Hindlimb muscle (tissue), 1 donor: ENCODE results near the gene CLEC10A. TPM values are rescaled to one million over a fixed set of nuclear protein-coding genes. Genes with fewer than 3 reads are reported as not detected.
"Not testable (repeated sequence)": the region's sequence is repeated elsewhere in the genome, so short reads cannot be mapped to it uniquely, and the experiment has no call there.

Experiments
- DNase-seq: peaks from one replicate; pipeline ENCODE4 v3.0.0-alpha.2; 2013
- polyA plus RNA-seq: library from polyadenylated mRNA; unstranded; fragments of 120-200 nt; gene quantifications from one replicate; pipeline ENCODE4 v1.2.1, GENCODE V29; 2013; ENCODE audit not compliant: insufficient read length

The CLEC10A gene
- polyA plus RNA-seq, 1 donor, result 1.7 TPM

DNA sequence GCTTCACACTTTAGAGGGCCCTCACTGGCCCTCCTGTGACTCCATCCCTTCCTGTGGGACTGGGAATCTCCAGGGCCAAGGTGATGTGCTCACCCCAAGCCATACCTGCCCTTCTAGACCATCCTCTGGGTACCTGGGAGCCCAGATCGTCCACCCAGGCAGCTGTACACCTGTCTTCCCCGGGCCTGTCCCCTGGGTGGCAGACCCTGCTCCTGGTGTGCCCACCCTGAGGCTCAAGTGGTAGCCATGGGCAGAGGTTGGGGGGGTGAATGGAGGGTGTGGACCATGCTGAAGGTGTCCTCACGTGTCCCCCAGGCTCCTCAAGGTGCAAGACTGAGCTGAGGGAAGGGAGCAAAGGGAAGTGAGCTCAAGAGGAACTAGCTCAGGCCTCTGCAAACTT lies 9.3 kb downstream of the CLEC10A start:
- DNase-seq, result no peak

GRCh38 chr17:7068268-7068667 lies 11.8 kb downstream of the CLEC10A start:
- no peak for DNase-seq

- DNase-seq, result no peak
Observed at GRCh38 chr17:7067198-7067597, 12.9 kb downstream of the CLEC10A start.

GRCh38 chr17:7064261-7064660 lies 15.8 kb downstream of the CLEC10A start:
- DNase-seq, result no peak

DNA sequence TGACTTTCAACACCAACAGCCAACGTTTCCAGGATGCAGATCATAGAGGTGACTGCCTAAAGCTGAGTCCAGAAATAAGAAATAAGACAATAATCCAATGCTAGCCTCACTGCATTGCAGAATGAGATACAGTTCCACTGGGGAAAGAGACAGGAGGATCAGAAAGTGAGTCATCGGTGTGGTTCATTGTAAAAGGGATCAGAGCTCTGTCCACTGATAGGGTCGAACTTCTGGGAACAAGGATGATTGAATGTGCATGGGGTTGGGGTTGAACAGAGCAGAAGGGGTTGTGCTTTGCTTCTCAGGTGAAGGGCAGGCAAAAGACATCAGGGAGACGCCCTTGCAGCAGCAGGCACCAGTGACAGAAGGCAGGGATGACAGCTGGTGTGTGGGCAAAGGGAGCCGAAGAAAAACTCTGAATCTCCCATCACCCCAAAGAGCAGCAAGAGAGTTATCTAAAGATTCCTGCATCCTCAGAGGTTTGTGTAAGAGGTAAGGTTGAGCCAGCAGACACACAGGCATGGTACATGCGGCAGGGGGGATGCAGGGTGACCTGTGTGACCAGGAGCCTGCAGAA lies 16.4 kb downstream of the CLEC10A start:
- DNase-seq, result no peak

GRCh38 chr17:7060165-7060891 lies 19.7 kb downstream of the CLEC10A start:
- no peak for DNase-seq

GRCh38 chr17:7058831-7059447 lies 21.1 kb downstream of the CLEC10A start:
- no peak for DNase-seq

DNA sequence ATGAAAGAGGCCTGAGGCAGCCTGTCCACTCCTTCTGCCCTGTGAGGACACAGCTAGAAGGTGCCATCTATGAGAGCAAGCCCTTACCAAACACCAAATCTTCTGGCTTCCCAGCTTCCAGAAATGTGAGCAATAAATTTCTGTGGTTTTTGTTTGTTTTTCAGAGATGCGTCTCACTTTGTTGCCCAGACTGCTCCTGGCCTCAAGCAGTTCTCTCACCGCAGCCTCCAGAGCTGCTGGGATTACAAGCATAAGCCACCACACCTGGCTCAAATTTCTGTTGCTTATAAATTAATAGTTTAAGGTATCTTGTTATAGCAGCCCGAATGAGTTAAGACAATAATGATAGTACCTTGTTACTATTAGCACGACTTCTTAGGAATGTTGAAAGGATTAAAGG lies 23.7 kb downstream of the CLEC10A start:
- no peak for DNase-seq

DNA sequence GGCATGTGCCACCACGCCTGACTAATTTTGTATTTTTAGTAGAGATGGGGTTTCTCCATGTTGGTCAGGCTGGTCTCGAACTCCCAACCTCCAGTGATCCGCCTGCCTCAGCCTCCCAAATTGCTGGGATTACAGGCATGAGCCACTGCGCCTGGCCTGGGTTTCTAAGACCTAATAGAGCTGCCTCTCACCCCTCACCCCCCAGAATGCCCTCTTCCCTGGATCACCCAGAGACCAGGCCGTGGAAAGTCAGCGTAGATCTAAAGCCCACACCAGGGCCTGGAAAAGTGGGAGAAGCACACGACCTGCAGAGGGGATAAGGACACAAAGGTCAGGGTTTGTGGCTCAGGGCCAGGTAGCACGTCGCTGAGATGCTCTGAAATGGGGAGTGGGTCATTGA lies 29.5 kb downstream of the CLEC10A start:
- not testable (repeated sequence) for DNase-seq

GRCh38 chr17:7048968-7049367 lies 31.1 kb downstream of the CLEC10A start:
- no peak for DNase-seq

GRCh38 chr17:7047566-7047965 lies 32.5 kb downstream of the CLEC10A start:
- DNase-seq, result no peak

- DNase-seq, result not testable (repeated sequence)
Observed at GRCh38 chr17:7046725-7047397, 33.2 kb downstream of the CLEC10A start.

DNA sequence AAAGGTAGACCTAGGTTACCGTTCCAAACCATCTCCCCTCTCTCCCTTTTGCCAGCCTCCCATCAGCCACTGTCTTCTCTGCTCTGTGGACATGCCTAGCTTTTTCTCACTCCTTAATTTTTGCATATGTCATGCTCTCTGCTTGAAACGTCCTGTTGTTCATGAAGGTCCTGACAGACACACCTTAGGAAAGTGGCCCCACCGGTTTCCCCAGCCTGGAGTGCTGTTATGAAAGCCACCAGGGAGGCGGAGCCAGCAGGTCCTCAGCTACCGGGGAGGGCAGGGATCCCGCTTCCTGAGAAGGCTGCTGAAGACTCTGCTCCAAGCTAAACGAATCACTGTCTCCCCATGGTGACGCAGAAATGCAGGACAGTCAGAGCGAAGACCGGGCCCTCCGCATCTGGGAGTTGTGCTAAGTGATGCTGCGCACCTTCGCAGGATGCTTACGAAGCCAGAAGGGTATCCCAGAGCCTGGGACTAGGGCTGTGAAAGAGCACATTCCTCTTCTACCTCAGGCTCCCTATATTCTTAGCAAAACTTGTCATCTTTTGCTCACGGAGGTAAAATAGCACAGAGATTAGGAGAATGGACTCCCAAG lies 33.8 kb downstream of the CLEC10A start:
- DNase-seq, result no peak

DNA sequence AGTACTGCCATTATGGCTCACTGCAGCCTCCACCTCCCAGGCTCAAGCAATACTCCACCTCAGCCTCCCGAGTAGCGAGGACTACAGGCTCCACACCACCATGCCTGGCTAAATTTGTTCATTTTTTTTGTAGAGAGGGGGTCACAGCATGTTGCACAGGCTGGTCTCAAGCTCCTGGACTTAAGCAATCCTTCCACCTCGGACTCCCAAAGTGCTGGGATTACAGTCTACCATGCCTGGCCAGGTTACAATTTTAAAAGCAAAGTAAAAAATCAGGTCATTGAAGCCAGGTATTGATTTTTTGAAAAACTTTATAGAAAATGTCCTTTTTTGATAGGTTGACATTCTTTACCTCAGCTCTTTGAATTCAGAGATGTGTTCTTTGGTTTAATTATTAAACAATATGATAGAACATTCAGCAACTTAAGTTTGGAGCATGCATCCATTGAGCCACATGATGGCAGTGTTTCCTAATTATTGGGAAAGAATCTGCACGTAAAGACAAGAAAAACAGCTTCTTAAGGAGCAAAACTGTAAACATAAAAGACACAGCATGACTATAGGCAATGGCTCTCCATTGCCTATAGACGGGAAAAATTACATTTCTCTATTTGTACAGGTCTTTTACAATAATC lies 34.4 kb downstream of the CLEC10A start:
- DNase-seq, result peak; percentile 72

- DNase-seq, result no peak
Observed at GRCh38 chr17:7043497-7044198, 36.4 kb downstream of the CLEC10A start, which contains the start of gene SLC16A11. SLC16A11 (minus strand) TSS chr17:7044092; CDS start chr17:7043513, 579 bp downstream.

DNA sequence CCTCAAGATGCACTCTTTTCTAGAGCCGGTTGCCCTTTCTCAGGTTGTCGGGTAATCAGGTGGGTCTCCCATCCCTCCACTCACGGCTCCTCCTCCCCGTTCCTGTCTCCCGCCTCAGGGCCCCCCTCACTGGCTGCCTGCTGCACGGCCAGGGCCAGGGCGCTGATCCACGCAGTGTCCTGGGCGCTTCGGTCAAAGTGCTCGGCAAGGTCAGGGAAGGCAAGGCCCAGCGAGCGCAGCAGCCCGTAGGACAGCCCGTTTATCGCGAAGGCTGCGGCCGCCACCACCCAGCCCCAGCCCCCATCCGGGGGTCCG lies 36.9 kb downstream of the CLEC10A start:
- no peak for DNase-seq

DNA sequence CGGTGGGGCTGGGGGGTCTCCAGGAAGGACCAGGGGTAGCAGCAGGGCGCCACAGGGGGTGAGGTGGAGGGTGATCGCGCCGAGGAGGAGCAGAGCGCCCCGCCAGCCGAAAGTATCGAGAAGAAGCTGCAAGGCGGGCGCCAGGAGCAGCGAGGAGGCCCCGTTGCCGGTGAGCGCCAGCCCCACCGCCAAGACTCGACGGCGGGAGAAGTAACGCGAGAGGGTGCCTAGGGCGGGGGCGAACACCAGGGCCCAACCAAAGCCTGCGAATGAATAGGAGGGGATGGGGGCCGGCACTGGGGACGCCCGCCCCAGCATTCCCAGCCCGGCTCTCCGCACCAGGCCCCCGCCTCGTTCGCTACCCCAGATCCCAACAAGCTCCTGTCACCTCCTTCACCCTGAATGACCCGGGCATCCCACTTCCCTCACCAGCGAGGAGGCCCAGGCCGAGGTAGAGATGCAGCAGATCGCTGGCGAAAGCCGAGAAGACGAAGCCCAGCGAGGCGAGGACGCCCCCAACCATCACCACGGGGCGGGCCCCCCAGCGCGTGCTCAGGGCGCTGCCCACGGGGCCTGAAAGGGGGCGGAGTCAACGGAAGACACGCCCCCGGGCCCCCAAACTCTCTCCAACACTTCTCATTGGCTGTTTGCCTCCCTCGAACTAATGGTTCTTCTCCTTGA lies 37.4 kb downstream of the CLEC10A start:
- no peak for DNase-seq

DNA sequence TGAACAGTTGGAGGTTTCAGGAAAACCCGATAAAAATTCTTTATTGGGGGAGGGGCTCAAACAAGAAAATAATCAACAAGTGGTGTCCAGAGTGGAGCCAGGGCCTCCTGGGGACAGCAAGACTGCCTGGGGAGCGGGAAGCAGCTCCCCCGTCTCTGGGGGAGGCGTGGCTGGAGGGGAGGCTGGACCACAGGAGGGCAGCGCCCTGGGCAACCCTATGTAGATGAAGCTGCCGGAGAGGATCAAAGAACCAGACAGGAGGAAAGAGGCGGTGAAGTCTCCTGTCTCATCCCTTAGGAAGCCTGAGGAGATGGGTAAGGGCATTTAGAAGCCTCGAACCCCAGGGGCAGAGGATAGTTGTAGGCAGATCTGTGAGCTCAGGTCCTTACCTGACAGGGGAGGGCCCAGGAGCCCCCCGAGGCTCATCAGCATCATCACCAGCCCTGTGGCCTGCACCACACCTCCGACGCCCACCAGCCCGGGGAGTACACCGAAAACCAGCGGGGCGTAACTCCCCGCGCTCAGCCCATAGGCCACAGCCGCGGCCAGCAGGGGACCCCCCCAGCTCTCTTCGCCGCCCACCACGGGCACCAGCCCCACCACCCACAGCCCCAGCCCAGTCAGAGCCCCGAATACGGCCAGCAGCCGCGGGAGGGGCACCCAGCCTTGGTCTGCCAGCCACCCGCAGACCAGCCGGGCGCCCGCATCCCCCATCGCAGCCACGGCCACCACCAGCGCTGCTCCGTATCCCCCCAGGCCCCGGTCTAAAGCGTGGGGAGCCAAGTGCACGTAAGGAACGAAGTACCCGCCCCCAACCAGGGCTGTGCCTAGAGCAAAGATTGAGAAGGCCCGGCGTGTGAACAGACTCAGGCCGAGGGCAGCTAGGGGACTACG lies 38.2 kb downstream of the CLEC10A start:
- DNase-seq, result no peak

DNA sequence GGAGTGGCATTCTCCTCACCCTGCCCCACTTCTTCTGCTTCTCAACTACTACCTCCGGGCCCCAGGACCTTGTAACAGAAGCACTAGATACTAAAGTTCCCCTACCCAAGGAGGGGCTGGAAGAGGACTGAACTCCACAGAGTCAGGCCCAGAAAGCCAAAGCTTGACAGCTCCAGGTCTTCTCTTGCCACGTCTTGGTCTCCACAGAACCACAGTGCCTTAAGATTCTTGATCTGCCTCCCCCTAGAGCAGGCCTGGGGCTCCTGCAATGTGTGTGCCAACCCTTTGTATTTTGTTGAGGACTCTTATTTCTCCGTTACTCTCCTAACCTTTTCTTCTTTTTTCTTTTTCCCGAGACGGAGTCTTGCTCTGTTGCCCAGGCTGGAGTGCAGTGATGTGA lies 40.2 kb downstream of the CLEC10A start:
- no peak for DNase-seq
